ENCODE results near the gene LHB.
"Not testable (repeated sequence)": the region's sequence is repeated elsewhere in the genome, so short reads cannot be mapped to it uniquely, and the experiment has no call there.

LHB gene

DNA sequence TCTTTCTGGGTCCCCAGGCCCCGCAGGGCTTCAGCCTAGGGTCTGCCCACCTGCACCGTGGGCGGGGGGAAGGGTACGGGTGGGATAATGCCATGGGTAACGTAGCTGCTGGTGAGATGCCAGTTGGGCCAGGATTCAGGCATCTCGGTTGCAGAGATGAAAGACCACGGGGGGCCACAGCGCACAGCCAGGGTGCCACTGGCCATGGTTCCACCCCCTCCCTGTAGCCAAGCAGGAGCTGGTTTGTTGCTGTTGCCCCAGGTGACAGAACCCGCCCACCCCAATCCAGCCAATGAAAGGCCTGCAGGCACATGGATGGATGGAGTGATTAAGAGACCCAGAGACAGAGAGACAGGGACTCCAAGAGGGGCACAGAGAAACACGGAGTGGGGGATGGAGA lies 41.7 kb upstream of the LHB start:
- TF ChIP-seq, protein P1, sequence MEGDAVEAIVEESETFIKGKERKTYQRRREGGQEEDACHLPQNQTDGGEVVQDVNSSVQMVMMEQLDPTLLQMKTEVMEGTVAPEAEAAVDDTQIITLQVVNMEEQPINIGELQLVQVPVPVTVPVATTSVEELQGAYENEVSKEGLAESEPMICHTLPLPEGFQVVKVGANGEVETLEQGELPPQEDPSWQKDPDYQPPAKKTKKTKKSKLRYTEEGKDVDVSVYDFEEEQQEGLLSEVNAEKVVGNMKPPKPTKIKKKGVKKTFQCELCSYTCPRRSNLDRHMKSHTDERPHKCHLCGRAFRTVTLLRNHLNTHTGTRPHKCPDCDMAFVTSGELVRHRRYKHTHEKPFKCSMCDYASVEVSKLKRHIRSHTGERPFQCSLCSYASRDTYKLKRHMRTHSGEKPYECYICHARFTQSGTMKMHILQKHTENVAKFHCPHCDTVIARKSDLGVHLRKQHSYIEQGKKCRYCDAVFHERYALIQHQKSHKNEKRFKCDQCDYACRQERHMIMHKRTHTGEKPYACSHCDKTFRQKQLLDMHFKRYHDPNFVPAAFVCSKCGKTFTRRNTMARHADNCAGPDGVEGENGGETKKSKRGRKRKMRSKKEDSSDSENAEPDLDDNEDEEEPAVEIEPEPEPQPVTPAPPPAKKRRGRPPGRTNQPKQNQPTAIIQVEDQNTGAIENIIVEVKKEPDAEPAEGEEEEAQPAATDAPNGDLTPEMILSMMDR (IDR thresholded peaks at IDR 0.05) = no peak

DNA sequence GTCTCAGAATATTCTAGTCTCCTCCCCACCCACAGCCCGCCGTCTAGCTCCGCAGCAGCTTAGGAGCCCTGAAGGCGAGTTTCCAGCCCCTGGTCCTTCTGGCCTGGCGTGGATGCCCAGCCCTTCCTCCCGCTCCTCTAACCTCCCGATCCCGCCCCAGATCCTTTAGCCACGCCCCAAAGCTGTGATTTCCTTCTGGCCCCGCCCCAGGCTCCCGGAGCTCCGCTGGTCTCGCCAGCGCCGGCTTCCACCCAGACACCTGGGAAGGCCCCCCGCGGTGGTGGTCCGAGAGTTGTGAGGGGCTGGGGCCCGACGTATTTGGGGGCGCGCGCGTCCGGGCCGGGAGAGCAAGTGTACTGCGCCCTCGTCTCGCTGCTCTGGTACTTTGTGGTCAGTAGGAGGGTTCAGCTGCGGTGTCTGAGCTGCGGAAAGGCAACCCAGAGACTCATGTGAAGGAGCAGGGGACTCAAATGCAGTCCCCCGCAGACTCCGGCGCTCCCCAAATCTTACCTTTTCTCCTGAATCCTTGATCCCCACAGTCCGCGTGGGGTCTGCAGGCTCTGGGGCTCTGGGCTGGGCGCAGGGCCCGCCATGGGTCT lies 40.8 kb upstream of the LHB start, which contains the start of gene CGB7:
Gene CGB7 (minus strand): TSS at position 114 of the 599 bp plus-strand sequence. CDS start 2,374 bp downstream, outside the sequence.
- TF ChIP-seq, protein P1 (IDR thresholded peaks at IDR 0.05) = no peak

DNA sequence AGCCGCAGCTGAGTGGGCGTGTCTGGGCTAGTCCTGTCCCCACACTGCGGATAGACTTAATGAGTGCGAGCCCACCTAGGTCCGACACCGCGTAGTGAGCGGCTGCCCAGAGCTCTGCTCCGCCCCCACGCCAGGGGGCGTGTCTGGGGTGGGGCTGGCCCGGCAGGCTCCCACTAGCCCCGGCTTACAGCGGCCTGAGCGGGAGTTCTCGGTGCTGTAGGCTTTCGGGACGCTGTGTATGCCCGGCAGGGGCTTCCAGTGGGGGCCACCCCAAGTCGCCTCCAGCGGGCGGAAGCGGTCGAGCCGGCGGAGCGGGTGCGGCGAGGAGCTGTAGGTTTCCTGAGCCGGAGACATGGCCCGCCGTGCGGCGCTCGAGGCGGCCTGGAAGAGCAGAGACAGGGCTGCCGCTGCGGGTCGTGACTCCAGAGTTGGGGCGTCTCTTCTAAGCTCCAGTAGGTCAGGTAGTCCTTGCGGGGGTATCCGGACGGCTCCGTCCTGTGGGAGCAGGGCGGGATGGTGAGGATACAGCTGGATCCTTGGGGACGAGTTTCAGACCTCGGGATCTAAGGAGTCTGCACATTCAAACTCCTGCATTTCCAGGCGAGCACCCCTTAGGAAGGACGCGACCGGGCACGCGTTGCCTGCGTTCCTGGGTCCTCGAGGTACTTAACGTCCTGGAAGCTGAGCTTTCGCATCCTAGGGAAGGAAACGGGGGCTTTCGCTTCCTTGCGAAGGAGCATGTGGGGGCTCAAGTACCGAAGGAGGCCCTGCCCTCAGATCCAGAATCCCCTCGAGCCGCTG lies 39.4 kb upstream of the LHB start:
- TF ChIP-seq, protein P1 (IDR thresholded peaks at IDR 0.05) = no peak

DNA sequence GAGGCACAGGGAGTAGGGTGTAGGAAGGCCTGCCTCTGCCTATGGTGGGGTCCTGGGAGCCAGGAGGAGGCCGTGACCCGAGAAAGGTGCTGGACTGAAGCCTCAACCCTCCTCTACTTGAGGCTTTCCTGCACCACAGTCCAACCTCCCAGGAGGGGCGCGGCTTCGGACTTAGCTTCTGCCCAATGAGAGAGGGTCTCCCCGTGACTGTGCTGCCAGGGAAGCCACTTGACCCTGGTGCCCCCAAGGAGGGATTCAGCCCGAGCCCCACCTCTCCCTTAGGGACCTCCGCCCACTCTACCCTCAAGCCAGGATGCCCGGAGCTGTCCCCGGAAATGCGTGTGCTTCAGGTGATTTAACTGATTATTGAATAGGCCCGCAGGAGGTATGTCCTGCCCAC lies 32.1 kb upstream of the LHB start, which contains the start of gene CGB8:
Gene CGB8 (minus strand): TSS at position 101 of the 400 bp plus-strand sequence. CDS start 372 bp downstream, outside the sequence.
- TF ChIP-seq, protein P1 (IDR thresholded peaks at IDR 0.05) = not testable (repeated sequence)

DNA sequence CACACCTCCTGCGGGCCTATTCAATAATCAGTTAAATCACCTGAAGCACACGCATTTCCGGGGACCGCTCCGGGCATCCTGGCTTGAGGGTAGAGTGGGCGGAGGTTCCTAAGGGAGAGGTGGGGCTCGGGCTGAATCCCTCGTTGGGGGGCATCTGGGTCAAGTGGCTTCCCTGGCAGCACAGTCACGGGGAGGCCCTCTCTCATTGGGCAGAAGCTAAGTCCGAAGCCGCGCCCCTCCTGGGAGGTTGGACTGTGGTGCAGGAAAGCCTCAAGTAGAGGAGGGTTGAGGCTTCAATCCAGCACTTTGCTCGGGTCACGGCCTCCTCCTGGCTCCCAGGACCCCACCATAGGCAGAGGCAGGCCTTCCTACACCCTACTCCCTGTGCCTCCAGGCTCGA lies 26.7 kb upstream of the LHB start, which contains the start of gene CGB5:
Gene CGB5 (plus strand): TSS at position 301 of the 400 bp plus-strand sequence. CDS start 362 bp downstream, outside the sequence.
- TF ChIP-seq, protein P1 (IDR thresholded peaks at IDR 0.05) = not testable (repeated sequence)

DNA sequence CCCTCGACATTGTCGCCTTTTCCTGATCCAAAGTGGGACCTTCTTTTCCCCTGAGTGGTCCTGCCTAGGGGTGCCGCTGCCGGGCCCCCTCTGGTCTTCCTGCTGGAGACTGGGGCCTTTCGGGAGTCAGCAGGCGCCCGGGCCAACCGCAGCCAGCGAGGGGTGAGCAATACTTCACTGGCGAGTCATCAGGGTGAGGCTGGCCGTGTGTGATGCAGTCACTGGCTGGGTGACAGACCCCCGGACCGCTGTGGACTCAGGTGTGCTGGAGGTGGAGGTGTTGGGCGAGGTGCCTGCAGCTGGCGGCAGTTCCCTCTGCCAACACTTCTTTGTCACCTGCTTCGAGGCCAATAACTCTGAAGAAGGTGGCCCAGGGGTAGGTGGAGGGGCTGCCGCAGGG lies 25.3 kb upstream of the LHB start:
- TF ChIP-seq, protein P1 (IDR thresholded peaks at IDR 0.05) = no peak

DNA sequence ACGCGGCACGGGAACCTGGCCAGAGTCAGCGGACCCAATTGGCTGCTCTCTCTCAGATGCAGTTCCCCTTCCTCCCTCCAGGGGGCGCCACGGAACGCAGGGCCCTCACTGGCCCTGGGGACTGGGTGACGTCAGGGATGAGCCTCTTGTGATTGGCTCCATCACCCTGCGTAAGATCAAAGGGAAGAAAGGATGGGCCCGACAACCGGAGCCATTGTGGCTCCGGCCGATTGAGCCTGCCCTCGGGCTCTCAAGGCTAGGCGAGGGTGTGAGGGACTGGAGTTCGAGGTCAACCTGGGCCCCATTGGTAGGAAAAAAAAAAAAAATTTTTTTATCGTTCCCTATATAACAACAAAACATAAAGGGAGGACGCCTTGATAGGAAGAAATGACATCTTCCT lies 19.9 kb upstream of the LHB start, which contains the start of gene CGB1:
Gene CGB1 (minus strand): TSS at position 81 of the 400 bp plus-strand sequence. CDS start 184 bp downstream, outside the sequence.
- TF ChIP-seq, protein P1 (IDR thresholded peaks at IDR 0.05) = peak; percentile 22; the same call in 1 of the 2 replicates

Measured in LNCAP (cell line).